GM13976 (cell line): ENCODE data around the gene ITGBL1.

ENCODE experiments used
- DNase-seq: peaks from one replicate; pipeline ENCODE4 v3.0.0; 2012; ENCODE audit warnings: low spot score
- CTCF ChIP-seq: IDR thresholded peaks from 2 replicates; pipeline ENCODE4 v1.5.1; 2012; ENCODE audit warnings: borderline replicate concordance, mild to moderate bottlenecking; ENCODE audit not compliant: insufficient read depth; ENCODE audit errors: extremely low read depth, missing control alignments, control extremely low read depth
- in situ Hi-C: fragments of 300-500 bp; cut with MboI; formaldehyde crosslinking; loops from one replicate; pipeline ENCODE4 v1.12.0; 2022; ENCODE audit warnings: low sequenced_read_pairs, mixed read lengths, inconsistent platforms; ENCODE audit not compliant: unreplicated experiment

The ITGBL1 gene

GRCh38 chr13:101514100-101514499, 61.6 kb downstream of the ITGBL1 start:
- in situ Hi-C loops: loop anchor here (10.0 kb wide), 1 partner anchor 241 kb away; no protein-coding TSS in a partner anchor
- no peak for DNase-seq
- TF ChIP-seq CTCF: no peak

- peak; percentile 60 for TF ChIP-seq CTCF
- DNase-seq: peak; percentile 3
- in situ Hi-C loops: loop anchor here (10.0 kb wide), 1 partner anchor 240 kb away; no protein-coding TSS in a partner anchor
Measured at GRCh38 chr13:101514695-101515275, 62.3 kb downstream of the ITGBL1 start.

GRCh38 chr13:101515504-101515903, 63.0 kb downstream of the ITGBL1 start:
- DNase-seq: no peak
- TF ChIP-seq CTCF: no peak
- in situ Hi-C loops: loop anchor here (10.0 kb wide), 1 partner anchor 239 kb away; no protein-coding TSS in a partner anchor

GRCh38 chr13:101516262-101516661, 63.8 kb downstream of the ITGBL1 start:
- DNase-seq: no peak
- in situ Hi-C loops: loop anchor here (10.0 kb wide), 1 partner anchor 239 kb away; no protein-coding TSS in a partner anchor
- no peak for TF ChIP-seq CTCF

- no peak for DNase-seq
- in situ Hi-C loops: no loop called here
- TF ChIP-seq CTCF: no peak
Measured at GRCh38 chr13:101520672-101521071, 68.2 kb downstream of the ITGBL1 start.

- TF ChIP-seq CTCF: no peak
- in situ Hi-C loops: no loop called here
- no peak for DNase-seq
Measured at GRCh38 chr13:101521371-101521770, 68.9 kb downstream of the ITGBL1 start.

GRCh38 chr13:101522607-101523006, 70.1 kb downstream of the ITGBL1 start:
- no peak for TF ChIP-seq CTCF
- DNase-seq: no peak
- in situ Hi-C loops: no loop called here
